Measurements from ENCODE around the gene BGLAP. TPM values are rescaled to one million over a fixed set of nuclear protein-coding genes. Genes with fewer than 3 reads are reported as not detected.
"Not testable (repeated sequence)": the region's sequence is repeated elsewhere in the genome, so short reads cannot be mapped to it uniquely, and the experiment has no call there.

The BGLAP gene
- total RNA-seq, 1 donor from 2014 or later, result 19.1 TPM

DNA sequence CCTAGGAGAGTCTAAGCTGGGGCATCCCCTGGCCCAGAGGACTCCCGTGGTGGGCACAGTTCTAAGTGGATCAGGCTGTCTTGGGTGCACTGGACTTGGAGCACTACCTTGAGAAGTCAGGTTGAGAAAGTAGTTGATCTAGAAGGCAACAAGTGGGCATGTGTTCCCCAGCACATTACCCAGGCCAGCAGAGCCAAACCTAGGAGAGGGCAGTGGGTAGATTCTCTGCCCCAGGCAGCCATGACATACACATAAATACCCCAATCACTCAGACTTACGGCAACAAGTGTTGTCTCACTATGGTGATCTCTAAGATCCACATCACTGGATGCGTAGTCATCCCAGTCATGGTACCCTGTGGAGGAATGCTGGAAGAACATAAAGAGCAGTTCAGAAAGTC lies 30.7 kb upstream of the BGLAP start:
- no peak overlapping the region for H3K4me3 ChIP-seq
- peaks cover 5 to 17% of the 10 kb centered on the region in 2 donors for H3K4me1 ChIP-seq
- peaks cover 24 to 34% of the 10 kb centered on the region in 2 donors for H3K36me3 ChIP-seq
- no peaks in the 10 kb centered on the region for H3K27me3 ChIP-seq
- no peak overlapping the region for H3K27ac ChIP-seq
- no peak for DNase-seq (ENCODE audit: low spot score in 2 of 2)
- H3K9me3 ChIP-seq, result no peaks in the 10 kb centered on the region
- TF ChIP-seq, protein P1, sequence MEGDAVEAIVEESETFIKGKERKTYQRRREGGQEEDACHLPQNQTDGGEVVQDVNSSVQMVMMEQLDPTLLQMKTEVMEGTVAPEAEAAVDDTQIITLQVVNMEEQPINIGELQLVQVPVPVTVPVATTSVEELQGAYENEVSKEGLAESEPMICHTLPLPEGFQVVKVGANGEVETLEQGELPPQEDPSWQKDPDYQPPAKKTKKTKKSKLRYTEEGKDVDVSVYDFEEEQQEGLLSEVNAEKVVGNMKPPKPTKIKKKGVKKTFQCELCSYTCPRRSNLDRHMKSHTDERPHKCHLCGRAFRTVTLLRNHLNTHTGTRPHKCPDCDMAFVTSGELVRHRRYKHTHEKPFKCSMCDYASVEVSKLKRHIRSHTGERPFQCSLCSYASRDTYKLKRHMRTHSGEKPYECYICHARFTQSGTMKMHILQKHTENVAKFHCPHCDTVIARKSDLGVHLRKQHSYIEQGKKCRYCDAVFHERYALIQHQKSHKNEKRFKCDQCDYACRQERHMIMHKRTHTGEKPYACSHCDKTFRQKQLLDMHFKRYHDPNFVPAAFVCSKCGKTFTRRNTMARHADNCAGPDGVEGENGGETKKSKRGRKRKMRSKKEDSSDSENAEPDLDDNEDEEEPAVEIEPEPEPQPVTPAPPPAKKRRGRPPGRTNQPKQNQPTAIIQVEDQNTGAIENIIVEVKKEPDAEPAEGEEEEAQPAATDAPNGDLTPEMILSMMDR (IDR thresholded peaks at IDR 0.05), result no peak
- intact Hi-C loops (cut with DNase I), result loop anchor here (5.0 kb wide), 2 partner anchors 114 to 129 kb away; partner anchors contain the start of gene MEX3A

- Histone ChIP-seq H3K9me3 (no peaks in the 10 kb centered on the region), H3K4me3 (peak overlapping the region; percentile 74 to 82), H3K4me1 (peaks cover 5 to 17% of the 10 kb centered on the region in 2 donors), H3K27ac (peak overlapping the region; percentile 89 to 96), H3K36me3 (peaks cover 19 to 27% of the 10 kb centered on the region in 2 donors), H3K27me3 (no peaks in the 10 kb centered on the region)
- intact Hi-C loops (cut with DNase I), result loop anchor here (1.0 to 5.0 kb wide), 4 partner anchors 18 to 130 kb away; partner anchors contain the start of genes MEX3A and SLC25A44
- TF ChIP-seq, protein P1 (IDR thresholded peaks at IDR 0.05), result no peak
- no peak for DNase-seq (ENCODE audit: low spot score in 2 of 2)
Observed at GRCh38 chr1:156212130-156212529, 29.9 kb upstream of the BGLAP start.

- intact Hi-C loops (cut with DNase I), result loop anchor here (1.0 to 5.0 kb wide), 4 partner anchors 19 to 131 kb away; partner anchors contain the start of genes MEX3A and SLC25A44
- peak within 1 kb of the TSS; percentile 89 to 96 for H3K27ac ChIP-seq
- H3K4me3 ChIP-seq, result peak within 1 kb of the TSS; percentile 74 to 82
- TF ChIP-seq, protein P1 (IDR thresholded peaks at IDR 0.05), result no peak
- H3K27me3 ChIP-seq, result no peaks in the 10 kb centered on the region
- DNase-seq (ENCODE audit: low spot score in 2 of 2), result peak; percentile 93 to 99
- H3K36me3 ChIP-seq, result peaks cover 14 to 24% of the 10 kb centered on the region in 2 donors
- H3K9me3 ChIP-seq, result no peaks in the 10 kb centered on the region
- peaks cover 5 to 24% of the 10 kb centered on the region in 2 donors for H3K4me1 ChIP-seq
Observed at GRCh38 chr1:156212833-156213643, 28.9 kb upstream of the BGLAP start, which contains the start of gene PMF1. Gene PMF1 (plus strand): TSS chr1:156213007. CDS start chr1:156213016, 9 bp downstream.

DNA sequence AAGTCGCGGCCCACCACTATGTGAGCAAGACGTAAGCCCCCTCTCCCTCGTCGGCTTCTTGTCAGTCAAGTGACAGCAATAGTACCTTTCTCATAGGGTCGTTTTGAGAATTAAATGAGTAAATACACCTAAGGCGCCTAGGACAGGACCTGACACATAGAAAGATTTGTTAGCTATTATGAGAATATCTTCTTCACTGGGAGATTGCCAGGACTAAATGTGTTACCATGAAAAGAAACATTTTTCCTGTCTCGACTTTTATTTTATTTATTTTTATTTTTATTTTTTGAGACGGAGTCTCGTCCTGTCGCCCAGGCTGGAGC lies 28.4 kb upstream of the BGLAP start:
- TF ChIP-seq, protein P1 (IDR thresholded peaks at IDR 0.05), result no peak
- Histone ChIP-seq H3K27me3 (no peaks in the 10 kb centered on the region), H3K4me3 (peak overlapping the region; percentile 74 to 82), H3K36me3 (peaks cover 11 to 18% of the 10 kb centered on the region in 2 donors), H3K27ac (peak overlapping the region; percentile 89 to 96), H3K4me1 (peaks cover 5 to 24% of the 10 kb centered on the region in 2 donors), H3K9me3 (no peaks in the 10 kb centered on the region)
- no peak for DNase-seq (ENCODE audit: low spot score in 2 of 2)
- intact Hi-C loops (cut with DNase I), result loop anchor here (2.0 to 5.0 kb wide), 3 partner anchors 67 to 131 kb away; partner anchors contain the start of gene MEX3A

DNA sequence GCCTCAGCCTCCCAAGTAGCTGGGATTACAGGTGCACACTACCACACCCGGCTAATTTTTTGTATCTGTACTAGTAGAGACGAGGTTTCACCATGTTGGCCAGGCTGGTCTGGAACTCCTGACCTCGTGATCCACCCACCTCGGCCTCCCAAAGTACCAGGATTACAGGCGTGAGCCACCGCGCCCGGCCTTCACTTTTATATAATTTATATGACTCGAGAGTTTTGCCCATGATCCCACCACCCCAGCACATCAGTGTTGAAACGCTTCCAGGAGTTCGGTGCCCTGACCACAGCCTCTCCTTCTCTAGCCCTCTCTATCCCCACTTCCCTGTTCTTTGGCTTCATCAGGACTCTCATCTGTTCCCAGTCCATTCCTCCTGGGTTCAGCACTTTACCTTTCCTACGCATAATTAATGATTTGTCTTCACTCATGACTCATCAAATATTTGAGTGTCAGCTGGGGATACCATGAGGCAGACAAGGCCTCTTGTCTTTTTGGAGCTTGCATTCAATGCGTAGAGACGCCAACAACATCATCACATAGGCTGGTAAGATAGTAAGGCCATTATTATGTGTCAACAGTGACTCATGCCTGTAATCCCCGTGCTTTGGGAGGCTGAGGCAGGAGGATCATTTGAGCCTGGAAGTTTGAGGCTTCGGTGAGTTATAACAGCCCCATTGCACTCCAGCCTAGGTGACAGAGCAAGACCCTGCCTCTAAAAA lies 27.8 kb upstream of the BGLAP start:
- peak overlapping the region; percentile 89 to 96 for H3K27ac ChIP-seq
- no peaks in the 10 kb centered on the region for H3K27me3 ChIP-seq
- peaks cover 11 to 12% of the 10 kb centered on the region in 2 donors for H3K36me3 ChIP-seq
- H3K4me1 ChIP-seq, result peaks cover 5 to 24% of the 10 kb centered on the region in 2 donors
- TF ChIP-seq, protein P1 (IDR thresholded peaks at IDR 0.05), result no peak
- peak overlapping the region; percentile 74 to 82 for H3K4me3 ChIP-seq
- intact Hi-C loops (cut with DNase I), result loop anchor here (5.0 kb wide), 2 partner anchors 117 to 132 kb away; partner anchors contain the start of gene MEX3A
- no peaks in the 10 kb centered on the region for H3K9me3 ChIP-seq
- no peak for DNase-seq (ENCODE audit: low spot score in 2 of 2)

DNA sequence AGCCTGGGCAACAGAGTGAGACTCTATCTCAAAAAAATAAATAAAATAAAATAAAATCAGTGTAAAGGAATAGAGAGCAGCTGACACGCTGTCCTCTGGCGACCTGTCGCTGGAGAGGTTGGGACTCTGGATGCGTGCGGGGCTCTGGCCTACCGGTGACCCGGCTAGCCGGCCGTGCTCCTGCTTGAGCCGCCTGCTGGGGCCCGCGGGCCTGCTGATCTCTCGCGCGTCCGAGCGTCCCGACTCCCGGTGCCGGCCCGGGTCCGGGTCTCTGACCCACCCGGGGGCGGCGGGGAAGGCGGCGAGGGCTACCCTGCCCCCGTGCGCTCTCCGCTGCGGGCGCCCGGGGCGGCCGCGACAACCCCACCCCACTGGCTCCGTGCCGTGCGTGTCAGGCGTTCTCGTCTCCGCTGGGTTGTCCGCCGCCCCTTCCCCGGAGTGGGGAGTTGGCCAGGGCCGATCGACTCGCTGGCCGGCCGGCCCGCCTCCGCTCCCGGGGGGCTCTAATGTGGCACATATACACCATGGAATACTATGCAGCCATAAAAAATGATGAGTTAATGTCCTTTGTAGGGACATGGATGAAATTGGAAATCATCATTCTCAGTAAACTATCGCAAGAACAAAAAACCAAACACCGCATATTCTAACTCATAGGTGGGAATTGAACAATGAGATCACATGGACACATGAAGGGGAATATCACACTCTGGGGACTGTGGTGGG lies 25.5 kb upstream of the BGLAP start:
- intact Hi-C loops (cut with DNase I); H3K9me3 ChIP-seq; DNase-seq (ENCODE audit: low spot score in 2 of 2); H3K4me3 ChIP-seq; H3K27me3 ChIP-seq: not testable (repeated sequence)
- Histone ChIP-seq H3K36me3 (peaks cover 7 to 12% of the 10 kb centered on the region in 2 donors), H3K27ac (peak overlapping the region in 1 of 2 donors; percentile 72), H3K4me1 (peaks cover 5 to 24% of the 10 kb centered on the region in 2 donors)
